Measurements from ENCODE around the gene TSGA10IP.

TSGA10IP gene

GRCh38 chr11:65911682-65912568 lies 33.4 kb upstream of the TSGA10IP start:
- peak; percentile 17 for DNase-seq (ENCODE audit: low spot score)
- TF ChIP-seq CTCF (IDR thresholded peaks at IDR 0.05; ENCODE audit: extremely low read depth, insufficient read depth, missing control alignments), result peak; percentile 16
- in situ Hi-C loops (cut with MboI; ENCODE audit: low pct_unique_long_range_greater_than_20kb, low sequenced_read_pairs, unreplicated experiment), result no loop called here

- in situ Hi-C loops (cut with MboI; ENCODE audit: low pct_unique_long_range_greater_than_20kb, low sequenced_read_pairs, unreplicated experiment), result no loop called here
- TF ChIP-seq CTCF (IDR thresholded peaks at IDR 0.05; ENCODE audit: extremely low read depth, insufficient read depth, missing control alignments), result no peak
- DNase-seq (ENCODE audit: low spot score), result peak; percentile 50
Measured at GRCh38 chr11:65912845-65913244, 32.4 kb upstream of the TSGA10IP start.

GRCh38 chr11:65915101-65915820 lies 30.0 kb upstream of the TSGA10IP start:
- no peak for DNase-seq (ENCODE audit: low spot score)
- in situ Hi-C loops (cut with MboI; ENCODE audit: low pct_unique_long_range_greater_than_20kb, low sequenced_read_pairs, unreplicated experiment), result no loop called here
- no peak for TF ChIP-seq CTCF (IDR thresholded peaks at IDR 0.05; ENCODE audit: extremely low read depth, insufficient read depth, missing control alignments)

- in situ Hi-C loops (cut with MboI; ENCODE audit: low pct_unique_long_range_greater_than_20kb, low sequenced_read_pairs, unreplicated experiment), result no loop called here
- TF ChIP-seq CTCF (IDR thresholded peaks at IDR 0.05; ENCODE audit: extremely low read depth, insufficient read depth, missing control alignments), result no peak
- no peak for DNase-seq (ENCODE audit: low spot score)
Measured at GRCh38 chr11:65915821-65916251, 29.4 kb upstream of the TSGA10IP start.

- TF ChIP-seq CTCF (IDR thresholded peaks at IDR 0.05; ENCODE audit: extremely low read depth, insufficient read depth, missing control alignments), result no peak
- DNase-seq (ENCODE audit: low spot score), result no peak
- in situ Hi-C loops (cut with MboI; ENCODE audit: low pct_unique_long_range_greater_than_20kb, low sequenced_read_pairs, unreplicated experiment), result no loop called here
Measured at GRCh38 chr11:65916391-65916790, 28.9 kb upstream of the TSGA10IP start.

- no peak for DNase-seq (ENCODE audit: low spot score)
- in situ Hi-C loops (cut with MboI; ENCODE audit: low pct_unique_long_range_greater_than_20kb, low sequenced_read_pairs, unreplicated experiment), result no loop called here
- TF ChIP-seq CTCF (IDR thresholded peaks at IDR 0.05; ENCODE audit: extremely low read depth, insufficient read depth, missing control alignments), result no peak
Measured at GRCh38 chr11:65917077-65917433, 28.2 kb upstream of the TSGA10IP start.

Measured in GM13977 (cell line).